Stomach smooth muscle (tissue), 2 donors: ENCODE results near the gene MTHFD2L.
"Not testable (repeated sequence)": the region's sequence is repeated elsewhere in the genome, so short reads cannot be mapped to it uniquely, and the experiment has no call there.

ENCODE experiments used
- H3K27ac ChIP-seq: one replicate; pipeline ENCODE4 v1.7.0; 2013; ENCODE audit warnings: mild to moderate bottlenecking, low read length, inconsistent platforms
- H3K27me3 ChIP-seq, 2 donors: one replicate each; pipeline ENCODE4 v1.7.0; 2013; ENCODE audit warnings: low read length in 2 of 2; ENCODE audit not compliant: insufficient read depth in 2 of 2, control insufficient read depth in 1 of 2
- H3K36me3 ChIP-seq, 2 donors: one replicate each; pipeline ENCODE4 v1.7.0; 2013; ENCODE audit warnings: low read length in 2 of 2; ENCODE audit not compliant: control insufficient read depth in 2 of 2, insufficient read depth in 2 of 2
- H3K4me1 ChIP-seq: one replicate; pipeline ENCODE4 v1.7.0; 2013; ENCODE audit warnings: low read length; ENCODE audit not compliant: control insufficient read depth, insufficient read depth
- H3K4me3 ChIP-seq, 2 donors: one replicate each; pipeline ENCODE4 v1.7.0; 2013; ENCODE audit warnings: low read length in 2 of 2
- H3K9ac ChIP-seq, 2 donors: one replicate each; pipeline ENCODE4 v1.7.0; 2013; ENCODE audit warnings: low read length in 2 of 2, mild to moderate bottlenecking in 1 of 2
- H3K9me3 ChIP-seq, 2 donors: one replicate each; pipeline ENCODE4 v1.7.0; 2013; ENCODE audit warnings: low read length in 2 of 2; ENCODE audit not compliant: control insufficient read depth in 2 of 2
- donor health status: healthy.
- donor health status: Pancreatic carcinoma.

MTHFD2L gene

DNA sequence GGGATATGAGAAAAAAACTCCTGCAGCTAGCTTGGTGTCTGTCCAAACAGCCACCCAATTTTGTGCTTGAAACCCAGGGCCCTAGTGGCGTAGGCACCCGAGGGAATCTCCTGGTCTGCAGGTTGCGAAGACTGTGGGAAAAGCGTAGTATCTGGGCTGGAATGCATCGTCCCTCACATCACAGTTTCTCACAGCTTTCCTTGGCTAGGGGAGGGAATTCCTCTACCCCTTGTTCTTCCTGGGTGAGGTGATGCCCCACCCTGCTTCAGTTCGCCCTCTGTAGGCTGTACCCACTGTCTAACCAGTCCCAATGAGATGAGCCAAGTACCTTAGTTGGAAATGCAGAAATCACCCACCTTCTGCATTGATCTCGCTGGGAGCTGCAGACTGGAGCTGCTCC is 57.3 kb downstream of the MTHFD2L start:
- not testable (repeated sequence) for H3K4me3 ChIP-seq, H3K36me3 ChIP-seq, H3K4me1 ChIP-seq, H3K9ac ChIP-seq, H3K9me3 ChIP-seq, H3K27me3 ChIP-seq, H3K27ac ChIP-seq

DNA sequence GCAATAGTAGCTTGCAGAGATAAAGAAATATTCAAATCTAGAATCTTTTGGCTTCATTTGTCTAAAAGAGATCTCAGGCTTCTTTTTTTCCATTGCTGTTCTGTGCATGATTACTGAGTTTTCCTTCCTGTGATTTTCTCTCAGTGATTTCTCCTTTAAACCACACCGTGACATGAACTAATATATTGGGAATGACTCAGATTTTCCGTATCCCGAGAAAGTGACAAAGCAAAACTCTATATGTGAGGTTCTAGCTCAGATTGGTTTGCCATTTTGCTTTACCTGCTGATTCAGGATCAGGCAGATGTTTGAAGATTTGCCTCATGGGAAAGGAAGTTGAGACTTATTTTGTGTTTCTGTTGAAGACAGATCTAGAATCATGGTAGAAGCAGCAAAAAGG is 59.4 kb downstream of the MTHFD2L start:
- Histone ChIP-seq H3K9ac (no peak overlapping the region), H3K27ac (no peak overlapping the region), H3K36me3 (no peaks in the 10 kb centered on the region), H3K27me3 (no peaks in the 10 kb centered on the region), H3K4me1 (no peaks in the 10 kb centered on the region), H3K9me3 (no peaks in the 10 kb centered on the region), H3K4me3 (no peak overlapping the region)

DNA sequence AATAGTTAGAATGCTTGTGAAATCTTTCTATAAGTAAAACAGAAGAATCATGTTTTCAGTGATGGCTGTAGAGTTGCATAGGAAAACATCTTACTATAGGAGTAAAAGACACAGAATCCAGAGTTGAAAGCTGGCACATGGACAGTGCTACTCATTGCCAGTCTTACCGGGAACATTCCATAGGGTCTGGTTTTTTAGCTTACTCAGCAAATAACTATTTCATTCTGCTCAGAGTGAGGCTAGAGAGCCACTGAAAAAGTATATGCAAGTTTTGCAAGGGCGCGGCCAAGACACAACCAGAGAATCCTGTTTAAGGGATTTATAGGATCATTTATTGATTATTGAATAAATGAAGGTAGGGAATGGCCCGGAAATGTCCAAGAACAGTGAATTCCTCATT is 60.3 kb downstream of the MTHFD2L start:
- H3K4me1 ChIP-seq, result no peaks in the 10 kb centered on the region

DNA sequence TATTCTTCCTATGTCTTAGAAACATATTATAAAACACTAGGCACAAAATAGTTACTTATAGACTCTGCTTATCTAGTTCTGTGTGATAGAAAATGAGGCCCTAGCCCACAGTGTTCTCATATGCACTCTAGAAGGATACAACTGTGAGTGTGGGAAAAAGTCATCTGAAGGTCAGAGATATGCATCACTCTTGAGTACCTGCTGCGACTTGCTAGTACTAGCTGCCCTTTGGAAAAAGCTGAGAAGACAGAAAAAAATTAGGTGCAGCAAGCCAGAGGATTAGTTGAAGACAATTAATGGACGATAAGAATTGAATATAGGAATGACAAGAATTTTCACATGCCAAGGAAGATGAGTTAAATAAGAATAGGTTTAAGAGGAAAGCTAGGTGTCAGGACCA is 61.3 kb downstream of the MTHFD2L start:
- Histone ChIP-seq H3K4me3 (no peak overlapping the region), H3K9me3 (no peaks in the 10 kb centered on the region), H3K27me3 (no peaks in the 10 kb centered on the region), H3K36me3 (no peaks in the 10 kb centered on the region), H3K9ac (no peak overlapping the region), H3K4me1 (no peaks in the 10 kb centered on the region), H3K27ac (no peak overlapping the region)

More for the DNA sequence above, 60.3 kb downstream of the MTHFD2L start:
- no peak overlapping the region for H3K9ac ChIP-seq
- H3K9me3 ChIP-seq, result no peaks in the 10 kb centered on the region
- H3K36me3 ChIP-seq, result no peaks in the 10 kb centered on the region
- H3K4me3 ChIP-seq, result no peak overlapping the region
- no peaks in the 10 kb centered on the region for H3K27me3 ChIP-seq
- H3K27ac ChIP-seq, result no peak overlapping the region

DNA sequence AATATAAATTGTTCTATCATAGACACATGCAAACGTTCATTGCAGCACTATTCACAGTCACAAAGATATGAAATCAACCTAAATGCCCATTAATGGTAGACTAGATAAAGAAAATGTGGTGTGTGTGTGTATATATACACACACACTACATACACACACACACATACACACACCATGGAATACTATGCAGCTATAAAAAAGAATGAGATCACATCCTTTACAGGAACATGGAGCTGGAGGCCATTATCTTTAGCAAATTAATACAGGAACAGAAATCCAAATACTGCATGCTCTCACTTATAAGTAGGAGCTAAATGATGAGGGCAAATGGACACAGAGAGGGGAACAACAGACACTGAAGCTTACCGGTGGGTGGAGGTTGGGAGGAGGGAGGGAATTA is 65.2 kb downstream of the MTHFD2L start:
- no peak overlapping the region for H3K27ac ChIP-seq
- H3K27me3 ChIP-seq, result no peaks in the 10 kb centered on the region
- no peaks in the 10 kb centered on the region for H3K9me3 ChIP-seq
- no peak overlapping the region for H3K4me3 ChIP-seq
- no peaks in the 10 kb centered on the region for H3K4me1 ChIP-seq
- H3K9ac ChIP-seq, result no peak overlapping the region
- H3K36me3 ChIP-seq, result no peaks in the 10 kb centered on the region

DNA sequence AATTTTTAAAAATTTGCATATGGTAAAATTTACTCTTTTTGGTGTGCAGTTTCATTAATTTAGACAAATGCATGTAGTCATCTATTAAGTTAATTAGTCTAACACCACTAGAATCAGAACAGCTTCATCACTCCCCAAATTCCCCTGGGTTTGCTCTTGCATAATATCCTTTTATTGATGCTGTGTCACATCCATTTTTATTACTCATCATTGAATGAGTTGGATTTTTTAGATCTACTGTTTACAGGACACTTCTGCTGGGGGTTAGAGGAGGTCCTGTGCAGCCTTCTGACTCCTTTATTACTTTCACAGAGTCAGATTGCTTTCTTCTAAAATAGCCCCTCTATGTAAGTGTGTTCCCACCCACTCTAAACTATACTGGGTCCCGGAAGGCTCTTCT is 65.9 kb downstream of the MTHFD2L start:
- Histone ChIP-seq H3K36me3 (no peaks in the 10 kb centered on the region), H3K4me1 (no peaks in the 10 kb centered on the region), H3K9ac (no peak overlapping the region), H3K4me3 (no peak overlapping the region), H3K27me3 (no peaks in the 10 kb centered on the region), H3K9me3 (no peaks in the 10 kb centered on the region), H3K27ac (no peak overlapping the region)

DNA sequence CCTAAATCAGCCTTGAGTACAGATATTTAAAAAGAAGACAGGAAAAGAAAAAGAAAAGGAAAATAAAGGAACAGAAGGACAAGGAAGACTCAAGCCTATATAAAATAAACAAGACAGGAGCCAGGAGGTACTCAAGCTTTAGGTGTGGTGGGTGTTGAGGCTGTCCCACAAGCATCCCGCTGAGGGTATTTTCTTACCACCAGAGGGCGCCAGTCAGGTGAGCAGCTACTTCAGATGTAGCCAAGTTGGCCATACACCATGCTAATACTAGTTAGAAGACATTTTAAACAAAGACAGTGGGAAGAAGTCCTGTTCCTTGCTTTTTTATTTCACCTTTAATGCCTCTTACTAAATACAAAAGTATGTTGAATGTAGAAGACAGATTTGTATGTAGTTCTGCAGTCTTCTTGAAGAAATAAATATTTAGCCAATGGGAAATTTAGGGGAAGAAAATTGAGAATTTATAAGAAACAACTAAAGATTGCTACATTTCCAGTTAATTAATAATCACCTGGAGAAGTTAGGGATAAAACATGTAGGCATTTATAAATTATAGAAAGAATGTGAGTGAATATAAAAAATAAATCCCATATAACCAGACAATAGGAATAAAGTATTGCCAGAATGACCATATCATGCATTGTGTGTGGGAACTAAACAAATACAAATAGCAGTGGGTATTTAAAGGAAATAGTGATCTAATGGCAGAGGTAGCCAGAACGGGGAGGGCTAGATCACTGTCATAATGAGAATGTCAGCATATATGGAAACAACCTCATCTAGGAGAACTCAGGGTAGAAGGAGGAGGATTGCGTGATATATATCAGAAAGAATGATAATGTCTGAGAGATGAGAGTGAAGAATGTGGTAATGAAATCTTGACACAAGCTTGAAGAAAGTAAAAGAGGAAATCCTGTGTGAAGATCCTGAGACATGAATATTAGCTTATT is 71.0 kb downstream of the MTHFD2L start:
- Histone ChIP-seq H3K4me1 (no peaks in the 10 kb centered on the region), H3K4me3 (no peak overlapping the region), H3K9ac (no peak overlapping the region), H3K36me3 (no peaks in the 10 kb centered on the region), H3K9me3 (no peaks in the 10 kb centered on the region), H3K27ac (no peak overlapping the region), H3K27me3 (no peaks in the 10 kb centered on the region)

DNA sequence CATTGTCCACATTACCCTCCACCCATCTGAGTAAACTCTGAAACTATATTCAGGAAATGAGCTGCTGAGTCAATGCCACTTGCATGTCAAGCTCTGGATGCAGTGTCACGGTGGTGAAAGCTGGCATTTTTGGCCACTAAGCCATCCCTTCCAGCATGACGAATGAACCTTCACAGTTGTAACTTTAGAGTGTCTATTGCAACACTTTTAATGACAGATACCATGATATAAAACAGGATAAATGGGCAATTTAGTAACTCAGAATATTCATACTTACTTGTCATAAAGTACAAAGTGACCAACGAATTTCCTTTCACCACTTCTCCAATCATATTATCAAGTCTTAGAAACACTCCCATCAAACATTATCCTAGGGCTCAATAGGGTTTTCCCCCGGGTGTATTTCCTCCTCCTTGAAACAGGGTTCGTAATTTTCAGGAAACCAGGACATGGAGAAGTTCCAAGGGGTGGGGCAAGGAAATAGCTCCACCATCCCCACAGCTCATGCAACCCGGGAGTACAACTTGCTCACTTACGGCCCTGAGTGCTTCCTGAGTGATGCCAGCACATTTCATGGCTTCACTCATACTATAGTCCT is 73.1 kb downstream of the MTHFD2L start:
- H3K27ac ChIP-seq, result no peak overlapping the region
- no peaks in the 10 kb centered on the region for H3K9me3 ChIP-seq
- H3K9ac ChIP-seq, result no peak overlapping the region
- no peaks in the 10 kb centered on the region for H3K36me3 ChIP-seq
- no peaks in the 10 kb centered on the region for H3K27me3 ChIP-seq
- H3K4me3 ChIP-seq, result no peak overlapping the region
- no peaks in the 10 kb centered on the region for H3K4me1 ChIP-seq

DNA sequence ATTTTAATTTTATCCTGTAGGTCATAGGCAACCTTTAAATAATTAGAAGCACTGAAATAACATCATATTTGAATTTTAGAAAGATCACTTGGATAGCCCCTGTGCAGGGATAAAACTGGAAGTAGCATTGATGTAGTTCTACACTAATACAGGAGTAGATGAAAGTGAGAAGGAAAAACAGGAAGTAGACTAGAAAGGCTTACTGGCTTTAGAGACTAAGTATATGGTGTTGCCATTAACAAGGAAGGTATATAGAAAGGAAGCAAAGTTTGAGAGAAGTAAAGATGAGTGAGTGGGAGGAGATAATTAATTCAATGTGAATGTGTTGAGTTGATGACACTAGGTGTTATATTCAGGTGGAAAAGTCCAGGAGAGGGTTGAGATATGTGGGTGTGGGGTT is 77.2 kb downstream of the MTHFD2L start:
- Histone ChIP-seq H3K9ac (no peak overlapping the region), H3K27me3 (no peaks in the 10 kb centered on the region), H3K9me3 (no peaks in the 10 kb centered on the region), H3K4me1 (no peaks in the 10 kb centered on the region), H3K4me3 (no peak overlapping the region), H3K36me3 (no peaks in the 10 kb centered on the region), H3K27ac (no peak overlapping the region)

DNA sequence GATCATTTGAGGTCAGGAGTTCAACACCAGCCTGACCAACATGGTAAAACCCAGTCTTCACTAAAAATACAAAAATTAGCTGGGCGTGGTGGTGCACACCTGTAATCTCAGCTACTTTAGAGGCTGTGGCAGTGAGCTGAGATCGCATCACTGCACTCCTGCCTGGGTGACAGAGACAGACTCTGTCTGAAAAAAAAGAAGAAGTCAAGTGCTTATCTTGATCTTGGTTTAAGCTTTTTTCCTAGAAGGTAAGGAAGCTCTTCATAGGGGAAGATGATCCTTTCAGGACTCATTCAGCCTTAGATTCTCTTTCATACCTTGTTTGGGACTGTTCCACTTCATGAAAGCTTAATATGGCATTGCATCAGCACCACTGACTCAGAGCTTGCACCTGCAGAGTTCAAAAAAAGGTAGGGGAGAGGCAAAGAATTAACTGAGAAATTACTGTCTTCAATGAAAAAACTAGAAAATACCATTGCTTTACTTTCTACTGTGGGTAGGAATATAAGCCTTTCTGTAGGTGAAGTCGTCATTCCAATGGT is 79.6 kb downstream of the MTHFD2L start:
- H3K27me3 ChIP-seq, result no peaks in the 10 kb centered on the region
- H3K9ac ChIP-seq, result no peak overlapping the region
- no peaks in the 10 kb centered on the region for H3K9me3 ChIP-seq
- H3K36me3 ChIP-seq, result no peaks in the 10 kb centered on the region
- H3K27ac ChIP-seq, result no peak overlapping the region
- no peaks in the 10 kb centered on the region for H3K4me1 ChIP-seq
- H3K4me3 ChIP-seq, result no peak overlapping the region

DNA sequence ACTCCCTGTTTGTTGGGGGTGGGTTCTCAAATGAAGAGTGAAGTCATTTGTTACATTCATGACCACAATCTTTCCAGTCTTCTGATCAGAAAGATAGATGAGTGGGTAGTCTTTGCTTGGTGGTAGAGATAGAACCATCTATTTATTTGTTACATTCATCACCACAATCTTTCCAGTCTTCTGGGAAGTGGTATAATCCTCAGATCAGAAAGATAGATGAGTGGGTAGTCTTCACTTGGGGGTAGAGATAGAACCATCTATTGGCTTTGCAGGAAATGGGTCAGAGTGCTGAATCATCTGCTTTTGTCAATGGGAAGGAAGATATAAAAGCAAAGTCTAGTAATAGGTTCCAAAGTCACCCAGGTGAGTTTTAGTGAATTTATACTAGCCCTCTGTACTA is 86.1 kb downstream of the MTHFD2L start:
- Histone ChIP-seq H3K4me3 (no peak overlapping the region), H3K27me3 (no peaks in the 10 kb centered on the region), H3K36me3 (no peaks in the 10 kb centered on the region), H3K9me3 (no peaks in the 10 kb centered on the region), H3K27ac (no peak overlapping the region), H3K9ac (no peak overlapping the region), H3K4me1 (no peaks in the 10 kb centered on the region)
